ENCODE data around the gene IGFL2.

- TF ChIP-seq POLR2A (IDR thresholded peaks at IDR 0.05) = no peak
- TF ChIP-seq CTCF (IDR thresholded peaks at IDR 0.05) = no peak
These were observed 61.0 kb downstream of the IGFL2 start for GRCh38 chr19:46209051-46209450.
